Measurements from ENCODE around the gene DPYSL3.

DNA sequence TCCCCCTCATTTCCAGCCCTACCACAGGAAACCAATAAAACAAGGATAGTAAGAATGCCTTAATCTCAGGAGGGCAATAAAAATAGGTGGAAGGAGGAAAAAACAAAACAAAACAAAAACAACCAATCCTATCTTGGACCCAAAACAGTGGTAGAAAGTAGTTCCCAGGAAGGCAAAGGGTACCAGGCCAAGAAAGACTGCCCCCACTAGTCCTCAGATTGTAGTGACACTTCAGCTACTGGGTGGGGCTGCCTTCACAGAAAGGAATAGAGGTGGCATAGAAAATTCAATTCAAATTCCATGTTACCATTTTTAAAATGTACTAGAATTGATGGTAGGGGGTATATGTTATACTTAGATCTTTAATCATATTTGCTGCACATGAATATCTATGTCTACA is 59.3 kb downstream of the DPYSL3 start:
- TF ChIP-seq EZH2 (IDR thresholded peaks at IDR 0.05; ENCODE audit: insufficient read depth, poor library complexity, severe bottlenecking), result no peak
- no peak for TF ChIP-seq EZH2phosphoT487 (IDR thresholded peaks at IDR 0.05; ENCODE audit: insufficient read depth, low read depth)
